ENCODE data around the gene CHPF2. TPM values are rescaled to one million over a fixed set of nuclear protein-coding genes. Genes with fewer than 3 reads are reported as not detected.

Gene CHPF2
- total and polyA plus RNA-seq, 2 of the 13 experiments (the other 11 are each of a cell fraction or from before 2014, with no cell fraction given) = 15.4 to 21.5 TPM

DNA sequence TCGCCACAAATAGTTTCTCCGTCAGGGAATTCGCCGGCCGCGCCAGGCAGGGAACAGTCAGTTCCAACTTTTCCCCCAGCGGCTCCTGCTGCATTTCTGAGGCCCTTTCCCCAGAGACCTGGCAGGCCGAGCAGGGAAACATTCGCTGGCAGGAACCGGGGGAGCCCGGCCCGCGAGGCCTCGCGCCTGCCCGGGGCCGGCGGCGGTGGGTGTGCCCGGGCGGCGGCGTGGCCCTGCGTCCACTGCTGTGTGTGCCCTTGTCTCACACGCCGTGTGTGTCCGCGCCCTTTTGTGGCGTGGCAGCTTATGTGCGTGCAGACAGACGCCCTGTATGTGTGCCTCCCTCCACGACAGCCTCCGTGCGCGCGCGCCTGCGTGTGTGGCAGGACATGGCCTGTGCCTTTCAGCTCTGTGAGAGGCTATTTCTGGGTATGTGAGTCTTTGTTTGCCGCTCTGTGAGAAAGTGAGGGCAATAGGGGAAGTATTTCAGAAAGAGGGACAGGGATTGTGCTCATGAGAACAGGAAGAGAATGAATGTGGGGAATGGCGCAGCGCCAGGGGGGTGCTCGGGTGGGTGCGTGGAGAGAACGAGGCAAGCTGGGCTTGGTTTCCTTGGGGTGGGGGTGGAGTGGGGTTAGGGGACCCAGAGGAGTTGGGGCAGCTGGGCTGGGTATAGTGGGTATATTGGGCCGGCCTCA is 16.9 kb downstream of the CHPF2 start (continued):
- TF ChIP-seq, protein P1, sequence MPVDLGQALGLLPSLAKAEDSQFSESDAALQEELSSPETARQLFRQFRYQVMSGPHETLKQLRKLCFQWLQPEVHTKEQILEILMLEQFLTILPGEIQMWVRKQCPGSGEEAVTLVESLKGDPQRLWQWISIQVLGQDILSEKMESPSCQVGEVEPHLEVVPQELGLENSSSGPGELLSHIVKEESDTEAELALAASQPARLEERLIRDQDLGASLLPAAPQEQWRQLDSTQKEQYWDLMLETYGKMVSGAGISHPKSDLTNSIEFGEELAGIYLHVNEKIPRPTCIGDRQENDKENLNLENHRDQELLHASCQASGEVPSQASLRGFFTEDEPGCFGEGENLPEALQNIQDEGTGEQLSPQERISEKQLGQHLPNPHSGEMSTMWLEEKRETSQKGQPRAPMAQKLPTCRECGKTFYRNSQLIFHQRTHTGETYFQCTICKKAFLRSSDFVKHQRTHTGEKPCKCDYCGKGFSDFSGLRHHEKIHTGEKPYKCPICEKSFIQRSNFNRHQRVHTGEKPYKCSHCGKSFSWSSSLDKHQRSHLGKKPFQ (CRISPR knock-in tag; IDR thresholded peaks at IDR 0.05; ENCODE audit: insufficient replicate concordance) = no peak
- TF ChIP-seq ZNF430 (CRISPR knock-in tag; IDR thresholded peaks at IDR 0.05) (no peak), ZNF333 (CRISPR knock-in tag; IDR thresholded peaks at IDR 0.05; ENCODE audit: borderline replicate concordance) (no peak), FOSL2 (CRISPR knock-in tag; IDR thresholded peaks at IDR 0.05) (no peak), EZH2 (conservative IDR thresholded peaks at IDR 0.05; ENCODE audit: low read depth, low read length) (0 out of 2 replicates have a peak, but pooled peaks have one; percentile 51), ZNF776 (CRISPR knock-in tag; IDR thresholded peaks at IDR 0.05) (0 out of 2 replicates have a peak, but pooled peaks have one; percentile 51), ZNF367 (CRISPR knock-in tag; IDR thresholded peaks at IDR 0.05; ENCODE audit: borderline replicate concordance) (no peak), RFX5 (IDR thresholded peaks at IDR 0.05; ENCODE audit: low read depth, low read length) (no peak), ZNF563 (CRISPR knock-in tag; IDR thresholded peaks at IDR 0.05) (no peak), SRF (IDR thresholded peaks at IDR 0.05; ENCODE audit: low read depth, low read length) (no peak), FOXK2 (IDR thresholded peaks at IDR 0.05) (no peak), ZNF160 (CRISPR knock-in tag; IDR thresholded peaks at IDR 0.05) (no peak), NAIF1 (CRISPR knock-in tag; IDR thresholded peaks at IDR 0.05; ENCODE audit: borderline replicate concordance) (no peak), MAZ (IDR thresholded peaks at IDR 0.05; ENCODE audit: borderline replicate concordance, low read depth, low read length) (no peak), MAZ (CRISPR knock-in tag; IDR thresholded peaks at IDR 0.05; ENCODE audit: low read depth) (peak; percentile 5; the same call in 1 of the 2 replicates), SNAI1 (CRISPR knock-in tag; IDR thresholded peaks at IDR 0.05; ENCODE audit: borderline replicate concordance) (no peak), ZNF251 (CRISPR knock-in tag; IDR thresholded peaks at IDR 0.05) (no peak), GFI1 (CRISPR knock-in tag; IDR thresholded peaks at IDR 0.05; ENCODE audit: borderline replicate concordance) (no peak), ZNF17 (CRISPR knock-in tag; IDR thresholded peaks at IDR 0.05) (no peak), ZBTB1 (CRISPR knock-in tag; IDR thresholded peaks at IDR 0.05; ENCODE audit: borderline replicate concordance) (no peak), CBX1 (IDR thresholded peaks at IDR 0.05; ENCODE audit: low read depth) (no peak), GABPB1 (CRISPR knock-in tag; IDR thresholded peaks at IDR 0.05) (peak; percentile 2; the same call in 1 of the 2 replicates)
- TF ChIP-seq, protein P2, sequence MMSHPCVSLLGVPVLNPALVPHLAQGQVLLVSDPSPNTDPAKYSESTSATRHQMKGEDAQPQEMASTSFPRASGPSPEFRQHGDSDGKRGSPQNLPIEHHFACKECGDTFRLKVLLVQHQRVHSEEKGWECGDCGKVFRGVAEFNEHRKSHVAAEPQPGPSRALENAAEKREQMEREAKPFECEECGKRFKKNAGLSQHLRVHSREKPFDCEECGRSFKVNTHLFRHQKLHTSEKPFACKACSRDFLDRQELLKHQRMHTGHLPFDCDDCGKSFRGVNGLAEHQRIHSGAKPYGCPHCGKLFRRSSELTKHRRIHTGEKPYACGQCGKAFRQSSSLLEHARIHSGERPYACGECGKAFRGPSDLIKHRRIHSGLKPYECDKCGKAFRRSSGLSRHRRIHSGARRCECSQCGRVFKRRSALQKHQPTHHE (CRISPR knock-in tag; IDR thresholded peaks at IDR 0.05; ENCODE audit: borderline replicate concordance) = no peak
- TF ChIP-seq, protein P3, sequence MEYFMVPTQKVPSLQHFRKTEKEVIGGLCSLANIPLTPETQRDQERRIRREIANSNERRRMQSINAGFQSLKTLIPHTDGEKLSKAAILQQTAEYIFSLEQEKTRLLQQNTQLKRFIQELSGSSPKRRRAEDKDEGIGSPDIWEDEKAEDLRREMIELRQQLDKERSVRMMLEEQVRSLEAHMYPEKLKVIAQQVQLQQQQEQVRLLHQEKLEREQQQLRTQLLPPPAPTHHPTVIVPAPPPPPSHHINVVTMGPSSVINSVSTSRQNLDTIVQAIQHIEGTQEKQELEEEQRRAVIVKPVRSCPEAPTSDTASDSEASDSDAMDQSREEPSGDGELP (IDR thresholded peaks at IDR 0.05; ENCODE audit: borderline replicate concordance, low read depth) = no peak
- TF ChIP-seq, protein P4, sequence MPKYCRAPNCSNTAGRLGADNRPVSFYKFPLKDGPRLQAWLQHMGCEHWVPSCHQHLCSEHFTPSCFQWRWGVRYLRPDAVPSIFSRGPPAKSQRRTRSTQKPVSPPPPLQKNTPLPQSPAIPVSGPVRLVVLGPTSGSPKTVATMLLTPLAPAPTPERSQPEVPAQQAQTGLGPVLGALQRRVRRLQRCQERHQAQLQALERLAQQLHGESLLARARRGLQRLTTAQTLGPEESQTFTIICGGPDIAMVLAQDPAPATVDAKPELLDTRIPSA (CRISPR knock-in tag; IDR thresholded peaks at IDR 0.05; ENCODE audit: borderline replicate concordance) = no peak
- TF ChIP-seq, protein P5, sequence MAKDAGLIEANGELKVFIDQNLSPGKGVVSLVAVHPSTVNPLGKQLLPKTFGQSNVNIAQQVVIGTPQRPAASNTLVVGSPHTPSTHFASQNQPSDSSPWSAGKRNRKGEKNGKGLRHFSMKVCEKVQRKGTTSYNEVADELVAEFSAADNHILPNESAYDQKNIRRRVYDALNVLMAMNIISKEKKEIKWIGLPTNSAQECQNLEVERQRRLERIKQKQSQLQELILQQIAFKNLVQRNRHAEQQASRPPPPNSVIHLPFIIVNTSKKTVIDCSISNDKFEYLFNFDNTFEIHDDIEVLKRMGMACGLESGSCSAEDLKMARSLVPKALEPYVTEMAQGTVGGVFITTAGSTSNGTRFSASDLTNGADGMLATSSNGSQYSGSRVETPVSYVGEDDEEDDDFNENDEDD (CRISPR knock-in tag; IDR thresholded peaks at IDR 0.05; ENCODE audit: borderline replicate concordance) = peak; percentile 18; the same call in 1 of the 2 replicates

Data from HepG2 (cell line).